HG03280 (cell line): ENCODE measurements around the gene UBQLNL.

Experiments
- ATAC-seq: cut with Tn5 transposase; IDR thresholded peaks from one replicate; pipeline ENCODE4 v1.9.1; 2021; ENCODE audit warnings: mild to moderate bottlenecking, moderate library complexity; ENCODE audit not compliant: unreplicated experiment

The UBQLNL gene

DNA sequence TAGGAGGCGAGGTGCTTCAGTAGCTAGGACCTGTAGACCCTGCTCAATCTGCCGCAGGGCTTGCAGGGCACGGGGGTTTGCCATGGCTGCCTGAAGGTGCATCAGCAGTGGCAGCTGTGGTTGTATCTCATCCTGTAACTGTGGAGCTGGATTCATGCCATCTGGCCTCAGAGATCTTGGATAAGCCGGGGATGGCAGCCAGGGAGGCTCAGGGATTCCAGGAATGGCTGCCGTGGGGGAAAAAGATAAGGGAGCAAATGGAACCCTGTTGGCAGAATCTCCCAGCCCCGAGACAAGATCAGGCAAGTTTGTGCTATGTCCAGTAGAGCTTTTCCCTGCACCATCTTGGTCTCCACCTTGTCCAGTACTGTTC, 8.6 kb downstream of the UBQLNL start:
- no peak for ATAC-seq

DNA sequence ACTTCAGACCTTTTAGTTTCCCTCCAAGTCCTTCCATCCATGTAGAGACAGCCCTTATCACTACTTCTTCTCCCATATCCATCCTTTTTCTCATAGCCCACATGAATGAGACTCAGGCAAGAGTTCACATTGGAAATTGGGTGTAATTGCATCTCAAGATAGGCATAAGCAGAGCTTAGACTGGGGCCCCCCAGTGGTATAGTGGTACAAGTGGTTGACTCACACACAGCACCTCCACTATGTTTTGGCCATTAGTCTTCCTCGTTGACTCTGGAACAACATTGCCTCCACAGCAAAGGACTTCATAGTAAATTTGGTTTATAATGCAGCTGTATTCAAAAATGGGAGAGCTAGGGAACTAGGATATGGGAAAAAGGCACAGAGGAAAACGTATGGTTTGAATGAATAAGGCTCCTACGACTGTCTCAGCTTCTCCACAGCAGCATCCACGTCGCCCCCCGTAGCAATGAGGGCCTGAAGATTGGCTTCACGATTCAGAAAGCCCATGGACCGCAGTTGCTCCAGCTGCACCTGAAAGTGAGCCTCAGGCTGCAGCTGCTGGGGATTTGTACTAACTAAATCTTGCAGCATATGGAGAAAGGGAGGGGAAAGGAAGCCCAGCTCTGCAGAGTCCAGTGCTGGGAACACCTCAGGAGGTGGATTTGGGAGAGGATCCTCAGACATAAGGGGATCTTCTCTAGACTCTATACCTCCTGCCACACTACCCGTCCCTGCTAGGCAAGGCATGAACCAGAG, 9.1 kb downstream of the UBQLNL start:
- ATAC-seq = no peak

DNA sequence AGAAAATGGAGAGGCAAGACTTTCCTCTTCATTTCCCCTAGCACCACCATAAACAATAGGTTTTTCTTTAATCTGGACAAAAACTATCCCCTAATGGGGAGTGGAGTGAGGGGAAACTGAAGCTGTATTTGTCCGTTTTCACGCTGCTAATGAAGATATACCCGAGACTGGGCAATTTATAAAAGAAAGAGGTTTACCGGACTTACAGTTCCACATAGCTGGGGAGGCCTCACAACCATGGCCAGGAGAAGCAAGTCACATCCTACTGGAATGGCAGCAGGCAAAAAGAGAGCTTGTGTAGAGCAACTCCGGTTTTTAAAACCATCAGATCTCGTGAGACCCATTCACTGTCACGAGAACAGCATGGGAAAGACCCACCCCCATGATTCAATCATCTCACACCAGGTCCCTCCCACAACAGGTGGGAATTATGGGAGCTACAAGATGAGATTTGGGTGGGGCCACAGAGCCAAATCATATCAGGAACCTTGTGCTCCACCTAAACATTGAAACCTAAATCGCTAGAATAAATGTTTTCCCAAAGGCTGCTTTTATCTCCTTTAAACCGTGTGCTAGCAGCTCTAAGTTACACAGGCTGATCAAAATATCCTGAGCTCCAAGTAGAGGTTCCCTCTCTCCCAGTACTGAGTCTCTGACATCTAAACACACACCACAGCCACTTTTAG, 11.0 kb downstream of the UBQLNL start:
- ATAC-seq = no peak

DNA sequence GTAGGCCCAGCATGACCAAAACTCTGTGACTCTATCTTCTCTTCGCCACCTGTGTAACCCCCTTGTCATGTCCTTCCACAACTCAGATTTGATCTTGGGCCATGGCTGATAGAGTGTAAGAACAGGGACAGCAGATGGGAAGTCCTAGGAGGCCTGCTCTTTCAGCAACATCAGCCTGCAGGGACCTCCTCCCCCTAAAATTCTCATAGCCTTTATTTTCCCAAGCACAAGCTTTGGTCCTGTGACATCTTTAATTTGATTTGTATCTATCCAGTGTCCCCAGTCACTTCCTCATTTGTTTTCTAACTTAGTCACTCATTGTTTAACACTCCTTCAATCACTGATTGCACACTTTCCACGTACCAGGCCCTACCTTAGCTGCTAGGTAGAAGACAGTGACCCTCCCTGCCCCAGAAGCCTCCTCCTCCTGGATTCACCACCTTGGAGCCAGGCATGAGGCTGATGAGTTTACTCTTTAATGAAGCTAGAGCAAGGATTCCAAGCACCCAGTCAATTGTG, 12.0 kb downstream of the UBQLNL start:
- ATAC-seq = no peak

DNA sequence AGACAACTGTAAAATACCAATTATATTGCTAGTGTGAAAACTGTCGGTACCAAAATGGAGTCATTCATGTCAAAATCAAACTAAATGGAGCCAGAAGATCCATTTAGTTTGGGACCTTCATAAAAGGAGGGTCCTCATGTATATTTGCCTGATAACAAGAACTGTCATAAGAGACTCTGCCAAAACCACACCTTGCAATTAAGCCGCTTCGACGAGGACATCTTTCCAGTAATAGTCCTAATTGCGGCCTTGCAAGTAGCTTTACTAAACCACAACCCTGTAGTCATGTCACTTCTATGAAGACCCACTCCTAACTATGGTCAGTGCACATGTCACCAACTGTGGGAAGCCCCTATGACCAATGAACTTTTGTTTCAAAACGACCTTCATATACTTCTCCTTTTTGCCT, 16.1 kb downstream of the UBQLNL start:
- no peak for ATAC-seq

DNA sequence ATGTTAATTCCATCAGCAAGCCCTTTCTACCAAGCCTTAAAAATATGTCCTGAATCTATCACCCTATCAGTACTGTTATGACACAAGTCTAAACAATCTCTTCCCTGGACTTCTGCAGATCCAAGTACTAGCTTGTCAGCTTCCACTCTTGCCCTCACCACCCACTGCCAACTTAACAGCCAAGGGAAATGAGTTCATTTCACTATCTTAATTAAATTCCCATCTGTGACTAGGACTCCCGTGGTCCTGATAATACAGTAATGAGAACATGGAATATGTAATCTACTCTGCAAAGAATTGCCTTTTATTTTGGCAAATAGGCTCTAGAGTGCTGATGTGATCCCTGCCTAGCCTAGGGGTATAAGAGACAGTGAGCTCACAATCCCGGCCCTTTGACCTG, 16.8 kb downstream of the UBQLNL start:
- ATAC-seq = no peak

DNA sequence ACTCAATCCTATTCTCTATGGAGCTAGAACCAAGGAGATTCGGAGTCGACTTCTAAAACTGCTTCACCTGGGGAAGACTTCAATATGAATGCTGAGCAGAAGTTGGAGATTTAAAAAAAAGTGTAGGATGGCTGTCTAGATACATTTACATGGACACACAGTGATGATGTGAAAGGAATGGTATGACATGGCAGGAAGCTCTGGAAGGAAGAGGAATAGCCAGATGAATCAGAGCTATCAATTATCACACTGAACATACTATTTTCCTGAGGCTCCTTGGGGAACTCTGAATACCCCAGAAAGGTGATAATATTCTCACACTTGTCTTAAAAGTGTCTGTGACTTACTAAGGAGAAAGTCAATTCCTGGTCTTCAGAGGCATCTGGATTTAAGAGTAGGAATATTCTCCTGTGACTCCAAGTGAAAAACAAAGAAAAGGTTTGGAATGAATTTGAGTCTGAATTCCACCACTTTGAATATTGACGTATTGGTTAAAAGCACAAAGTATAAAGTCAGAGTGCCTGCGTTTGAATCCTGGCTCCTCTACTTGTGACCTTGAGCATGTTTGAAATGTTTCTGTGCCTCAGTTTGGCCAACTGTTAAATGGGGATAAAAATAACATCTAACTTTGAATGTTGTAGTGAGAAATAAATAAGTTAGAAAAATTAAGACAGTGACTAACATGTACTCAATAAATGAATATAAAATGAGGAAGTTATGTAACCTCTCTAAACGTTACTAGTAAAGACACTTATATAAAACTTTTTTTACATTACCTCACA, 26.7 kb downstream of the UBQLNL start:
- no peak for ATAC-seq

DNA sequence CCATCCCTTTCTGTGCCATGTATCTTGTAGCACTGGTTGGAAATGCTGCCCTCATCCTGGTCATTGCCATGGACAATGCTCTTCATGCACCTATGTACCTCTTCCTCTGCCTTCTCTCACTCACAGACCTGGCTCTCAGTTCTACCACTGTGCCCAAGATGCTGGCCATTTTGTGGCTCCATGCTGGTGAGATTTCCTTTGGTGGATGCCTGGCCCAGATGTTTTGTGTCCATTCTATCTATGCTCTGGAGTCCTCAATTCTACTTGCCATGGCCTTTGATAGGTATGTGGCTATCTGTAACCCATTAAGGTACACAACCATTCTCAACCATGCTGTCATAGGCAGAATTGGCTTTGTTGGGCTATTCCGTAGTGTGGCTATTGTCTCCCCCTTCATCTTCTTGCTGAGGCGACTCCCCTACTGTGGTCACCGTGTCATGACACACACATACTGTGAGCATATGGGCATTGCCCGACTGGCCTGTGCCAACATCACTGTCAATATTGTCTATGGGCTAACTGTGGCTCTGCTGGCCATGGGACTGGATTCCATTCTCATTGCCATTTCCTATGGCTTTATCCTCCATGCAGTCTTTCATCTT, 27.6 kb downstream of the UBQLNL start:
- ATAC-seq = no peak

DNA sequence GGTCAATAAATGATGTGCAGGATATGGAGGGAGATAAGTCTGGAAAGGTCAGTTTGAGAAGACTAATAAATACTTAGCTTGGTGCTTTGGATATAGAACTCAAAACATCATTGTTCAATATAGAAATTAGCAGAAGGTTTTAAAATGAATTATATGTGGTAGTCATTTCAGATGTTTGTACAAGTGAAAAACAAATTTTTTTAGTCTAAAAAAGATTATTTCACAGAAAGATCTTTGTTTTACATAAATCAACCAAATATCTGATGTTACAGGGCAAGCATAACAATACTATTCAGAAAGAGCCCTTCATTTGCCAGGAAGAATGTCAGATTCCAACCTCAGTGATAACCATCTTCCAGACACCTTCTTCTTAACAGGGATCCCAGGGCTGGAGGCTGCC, 28.1 kb downstream of the UBQLNL start, which contains the start of gene OR52D1:
Gene OR52D1 (plus strand): TSS at position 301 of the 400 bp plus-strand sequence. CDS start 22 bp downstream, at position 323.
- ATAC-seq = no peak

DNA sequence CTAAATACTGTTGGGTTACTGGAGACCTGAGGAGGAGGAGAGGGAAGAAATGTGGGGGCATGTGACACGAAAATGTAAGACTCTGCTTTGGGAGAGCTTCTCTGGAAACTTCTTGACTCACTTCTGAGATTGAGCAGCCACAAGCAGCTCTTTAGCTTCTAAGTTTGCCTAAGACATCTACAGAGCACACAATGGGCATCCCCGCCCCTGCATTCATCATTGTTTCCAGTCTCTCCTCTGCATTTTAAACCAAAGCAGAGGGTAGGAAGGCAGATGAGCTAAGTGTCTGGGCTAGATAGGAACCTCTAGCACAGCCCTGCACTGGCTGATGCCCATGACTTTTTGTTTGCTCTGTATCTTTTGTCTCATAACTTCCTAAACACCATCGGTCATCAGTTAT, 30.1 kb downstream of the UBQLNL start:
- no peak for ATAC-seq

DNA sequence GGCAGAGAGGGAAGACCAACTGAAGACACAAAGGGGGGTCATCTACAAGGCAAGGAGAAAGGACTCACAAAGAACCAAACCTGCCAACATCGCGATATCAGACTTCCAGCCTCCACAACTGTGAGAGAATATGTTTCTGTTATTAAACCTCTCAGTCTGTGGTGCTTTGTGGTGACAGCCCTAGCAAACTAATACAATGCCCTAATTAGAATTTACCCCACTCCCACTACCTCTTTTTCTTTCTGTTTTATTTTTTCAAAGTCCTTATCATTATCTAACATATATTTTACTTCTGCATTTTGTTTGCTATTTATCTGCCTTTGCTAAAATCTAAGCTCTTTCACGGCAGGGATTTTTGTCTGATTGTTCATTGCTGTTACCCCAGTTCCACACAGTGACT, 30.5 kb downstream of the UBQLNL start:
- ATAC-seq = no peak

DNA sequence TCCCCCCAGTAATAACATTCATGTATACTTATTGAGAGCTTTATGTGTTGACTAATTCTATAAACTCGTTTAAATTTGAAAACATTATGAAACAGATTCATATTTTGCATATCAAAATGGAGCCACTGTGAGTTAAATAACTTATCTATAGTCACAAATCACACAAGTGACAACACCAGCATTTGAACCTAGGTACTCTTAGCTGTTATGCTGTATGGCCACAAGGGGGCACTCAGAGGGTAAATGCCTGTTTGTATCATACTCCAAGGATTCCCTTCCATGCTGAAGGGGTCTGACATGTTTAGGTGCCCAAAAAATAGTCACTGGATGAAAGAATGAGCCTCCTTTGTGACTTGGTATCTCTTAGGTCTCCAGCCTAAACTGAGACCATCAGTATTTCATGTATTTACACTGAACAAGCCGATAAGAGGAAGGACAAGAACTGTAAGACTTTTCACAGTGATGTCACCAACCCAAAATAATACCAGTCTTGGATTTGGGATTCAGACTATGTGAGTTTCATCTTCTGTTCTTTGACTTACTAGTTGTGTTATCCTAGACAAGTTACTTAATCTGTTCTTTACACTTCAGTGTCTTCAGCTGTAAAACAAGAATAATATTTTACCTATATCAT, 40.2 kb downstream of the UBQLNL start:
- peak; percentile 85 for ATAC-seq

DNA sequence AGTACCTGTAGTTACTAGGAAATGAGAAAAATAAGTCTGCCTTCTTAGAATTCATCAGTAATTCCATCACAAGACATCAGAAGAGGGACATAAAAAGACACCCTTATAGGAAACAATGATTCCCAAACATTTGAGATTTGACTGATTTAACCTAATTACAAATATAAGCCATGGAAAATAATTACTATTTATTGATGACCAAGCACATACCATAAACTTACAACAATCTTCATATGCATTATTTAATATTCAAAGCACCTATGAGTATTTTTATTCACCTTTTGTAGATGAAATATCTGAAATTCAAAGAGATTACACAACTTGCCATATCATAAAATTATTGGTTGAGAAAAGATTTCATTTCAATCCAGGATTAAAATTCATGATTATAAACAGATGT, 42.6 kb downstream of the UBQLNL start:
- ATAC-seq = no peak

DNA sequence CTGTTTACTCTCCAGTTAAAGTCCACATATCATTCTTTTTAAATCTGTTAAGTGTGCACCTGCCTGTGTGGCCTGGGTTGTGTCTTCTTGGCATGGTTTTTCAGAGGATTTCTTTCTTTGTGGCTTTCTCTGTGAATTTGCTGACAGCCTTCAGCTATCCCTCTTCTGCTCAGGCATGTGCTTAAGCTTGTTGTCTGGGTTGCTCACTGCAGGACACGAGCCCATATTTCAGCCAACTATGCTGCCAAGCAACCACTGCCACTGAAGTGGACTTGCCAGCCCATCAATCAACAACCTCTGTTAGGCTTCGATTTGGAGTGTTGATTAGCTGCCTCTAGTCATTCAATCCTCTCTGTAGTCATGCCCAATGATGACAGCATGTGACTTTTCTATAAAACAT, 49.0 kb downstream of the UBQLNL start:
- no peak for ATAC-seq
